ENCODE measurements around the gene PGRMC2. TPM values are rescaled to one million over a fixed set of nuclear protein-coding genes. Genes with fewer than 3 reads are reported as not detected.
A peak's percentile ranks its signal among the peaks of the same experiment; 100 is the strongest.

PGRMC2 gene
- total RNA-seq, 6 experiments from 2014 or later = 116 to 185 (median 129) TPM

- peak overlapping the region; percentile 67 for H3K4me3 Mint-ChIP-seq
Measured at GRCh38 chr4:128241981-128242380, 45.6 kb downstream of the PGRMC2 start.

GRCh38 chr4:128241425-128241913, 46.1 kb downstream of the PGRMC2 start:
- TF ChIP-seq CTCF (IDR thresholded peaks at IDR 0.05) = no peak
- H3K4me1 Mint-ChIP-seq (ENCODE audit: low read depth) = peaks cover 47% of the 10 kb centered on the region
- DNase-seq = peak; percentile 97
- peaks cover 20% of the 10 kb centered on the region for H3K36me3 Mint-ChIP-seq (ENCODE audit: low read depth)
- no peaks in the 10 kb centered on the region; the same call in 1 of the 2 replicates for H3K27me3 Mint-ChIP-seq (ENCODE audit: insufficient read depth)
- peak overlapping the region; percentile 95 for H3K27ac Mint-ChIP-seq
- H3K9me3 Mint-ChIP-seq = peaks cover 13% of the 10 kb centered on the region
- peak overlapping the region; percentile 67 for H3K4me3 Mint-ChIP-seq

More at GRCh38 chr4:128241981-128242380, 45.6 kb downstream of the PGRMC2 start:
- Mint-ChIP-seq H3K27me3 (ENCODE audit: insufficient read depth) (no peaks in the 10 kb centered on the region; the same call in 1 of the 2 replicates), H3K36me3 (ENCODE audit: low read depth) (peaks cover 25% of the 10 kb centered on the region), H3K27ac (peak overlapping the region; percentile 95), H3K4me1 (ENCODE audit: low read depth) (peaks cover 47% of the 10 kb centered on the region), H3K9me3 (peaks cover 17% of the 10 kb centered on the region)
- no peak for TF ChIP-seq CTCF (IDR thresholded peaks at IDR 0.05)
- DNase-seq = no peak

- peak overlapping the region; percentile 95 for H3K27ac Mint-ChIP-seq
- no peaks in the 10 kb centered on the region; the same call in 1 of the 2 replicates for H3K27me3 Mint-ChIP-seq (ENCODE audit: insufficient read depth)
- H3K4me1 Mint-ChIP-seq (ENCODE audit: low read depth) = peaks cover 47% of the 10 kb centered on the region
- no peak for DNase-seq
- H3K9me3 Mint-ChIP-seq = peaks cover 11% of the 10 kb centered on the region
- peaks cover 15% of the 10 kb centered on the region for H3K36me3 Mint-ChIP-seq (ENCODE audit: low read depth)
- peak overlapping the region; percentile 67; the same call in 1 of the 2 replicates for H3K4me3 Mint-ChIP-seq
- no peak for TF ChIP-seq CTCF (IDR thresholded peaks at IDR 0.05)
Measured at GRCh38 chr4:128241019-128241418, 46.6 kb downstream of the PGRMC2 start.

- Mint-ChIP-seq H3K27me3 (ENCODE audit: insufficient read depth) (no peaks in the 10 kb centered on the region; the same call in 1 of the 2 replicates), H3K4me3 (no peak overlapping the region), H3K36me3 (ENCODE audit: low read depth) (0 out of 2 replicates have a peak, but pooled peaks cover 6% of the 10 kb centered on the region), H3K9me3 (no peaks in the 10 kb centered on the region; the same call in 1 of the 2 replicates), H3K4me1 (ENCODE audit: low read depth) (peaks cover 2% of the 10 kb centered on the region), H3K27ac (no peak overlapping the region)
- no peak for DNase-seq
- no peak for TF ChIP-seq CTCF (IDR thresholded peaks at IDR 0.05)
Measured at GRCh38 chr4:128234836-128235235, 52.8 kb downstream of the PGRMC2 start.

- H3K4me1 Mint-ChIP-seq (ENCODE audit: low read depth) = peaks cover 23% of the 10 kb centered on the region
- 0 out of 2 replicates have a peak, but pooled peaks cover 6% of the 10 kb centered on the region for H3K36me3 Mint-ChIP-seq (ENCODE audit: low read depth)
- TF ChIP-seq CTCF (IDR thresholded peaks at IDR 0.05) = no peak
- no peak for DNase-seq
- H3K4me3 Mint-ChIP-seq = no peak overlapping the region
- H3K9me3 Mint-ChIP-seq = no peaks in the 10 kb centered on the region; the same call in 1 of the 2 replicates
- no peaks in the 10 kb centered on the region; the same call in 1 of the 2 replicates for H3K27me3 Mint-ChIP-seq (ENCODE audit: insufficient read depth)
- no peak overlapping the region for H3K27ac Mint-ChIP-seq
Measured at GRCh38 chr4:128232719-128233118, 54.9 kb downstream of the PGRMC2 start.
